ENCODE measurements around the gene GJC1.

GJC1 gene

GRCh38 chr17:44796731-44797130, 33.4 kb downstream of the GJC1 start:
- no peak for DNase-seq

DNA sequence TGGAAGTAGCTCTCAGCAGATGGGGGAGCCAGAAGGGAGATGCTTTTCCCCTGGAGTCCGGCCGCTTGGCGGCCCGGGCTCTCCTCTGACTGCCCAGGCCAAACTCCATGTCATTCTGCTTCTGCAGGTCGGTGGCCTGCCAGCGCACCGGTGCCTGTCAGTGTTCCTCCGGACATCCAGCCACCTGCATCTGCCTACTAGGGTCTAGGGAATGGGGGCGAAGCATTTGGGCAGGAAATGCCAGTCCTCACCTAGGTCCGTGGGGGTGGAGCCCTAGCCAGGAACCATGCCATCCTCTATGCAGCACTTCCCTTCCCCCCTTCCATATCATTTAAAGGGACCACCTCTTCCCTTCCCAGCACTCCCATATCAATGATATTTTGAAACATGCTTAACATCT, 34.2 kb downstream of the GJC1 start:
- DNase-seq: no peak

- no peak for DNase-seq
Measured at GRCh38 chr17:44795421-44795820, 34.7 kb downstream of the GJC1 start.

- DNase-seq: no peak
Measured at GRCh38 chr17:44794851-44795413, 35.2 kb downstream of the GJC1 start.

- no peak for DNase-seq
Measured at GRCh38 chr17:44793885-44794842, 35.9 kb downstream of the GJC1 start.

DNA sequence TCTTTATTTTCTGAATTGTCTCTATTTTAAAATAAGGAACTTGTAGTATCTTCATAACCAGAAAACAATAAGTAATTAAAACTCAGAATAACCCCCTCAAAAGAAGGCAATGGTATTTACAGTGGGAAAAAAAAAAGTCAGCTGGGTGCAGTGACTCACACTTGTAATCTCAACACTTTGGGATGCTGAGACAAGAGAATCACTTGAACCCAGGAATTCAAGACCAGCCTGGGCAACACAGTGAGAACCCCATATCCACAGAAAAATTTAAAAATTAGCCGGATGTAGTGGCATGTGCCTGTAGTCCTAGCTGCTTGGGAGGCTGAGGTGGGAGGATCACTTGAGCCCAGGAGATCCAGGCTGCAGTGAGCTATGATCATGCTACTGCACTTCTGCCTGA, 37.8 kb downstream of the GJC1 start:
- DNase-seq: no peak

DNA sequence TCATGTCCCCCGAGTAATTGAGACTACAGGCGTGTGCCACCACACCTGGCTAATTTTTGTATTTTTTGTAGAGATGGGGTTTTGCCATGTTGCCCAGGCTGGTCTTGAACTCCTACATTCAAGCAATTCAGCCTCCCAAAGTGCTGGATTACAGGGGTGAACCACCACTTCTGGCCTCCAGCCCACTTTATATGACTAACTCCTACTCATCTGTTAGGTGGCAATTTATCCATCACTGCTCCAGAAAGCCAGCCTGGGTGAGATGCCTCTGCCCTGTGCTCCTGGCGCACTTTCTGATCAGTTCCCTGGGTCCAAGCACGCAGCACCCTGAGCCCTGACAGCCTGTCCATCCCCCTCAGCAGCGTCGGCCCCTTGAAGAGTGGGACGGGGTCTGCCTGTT, 41.9 kb downstream of the GJC1 start:
- DNase-seq: no peak

- no peak for DNase-seq
Measured at GRCh38 chr17:44787271-44787940, 42.7 kb downstream of the GJC1 start.

GRCh38 chr17:44786551-44787081, 43.5 kb downstream of the GJC1 start:
- no peak for DNase-seq

DNA sequence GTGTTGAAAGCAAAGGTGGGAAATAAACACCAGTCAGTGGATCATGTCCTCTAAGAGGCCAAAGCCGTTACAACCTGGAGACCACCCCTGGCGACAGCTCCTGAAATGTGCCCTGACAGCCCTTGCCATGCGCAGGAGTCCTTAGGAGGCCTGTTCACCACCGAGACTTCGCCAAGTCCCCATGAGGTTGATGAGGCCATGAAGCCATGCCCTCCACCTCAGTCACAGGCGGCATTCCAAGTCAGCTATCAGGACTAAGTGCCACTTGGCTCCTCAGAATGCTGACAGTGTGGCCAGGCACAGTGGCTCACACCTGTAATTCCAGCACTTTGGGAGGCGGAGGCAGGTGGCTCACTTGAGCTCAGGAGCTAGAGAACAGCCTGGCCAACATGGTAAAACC, 44.2 kb downstream of the GJC1 start:
- DNase-seq: no peak

- DNase-seq: no peak
Measured at GRCh38 chr17:44782326-44782850, 47.7 kb downstream of the GJC1 start.

- no peak for DNase-seq
Measured at GRCh38 chr17:44781551-44782325, 48.3 kb downstream of the GJC1 start.

DNA sequence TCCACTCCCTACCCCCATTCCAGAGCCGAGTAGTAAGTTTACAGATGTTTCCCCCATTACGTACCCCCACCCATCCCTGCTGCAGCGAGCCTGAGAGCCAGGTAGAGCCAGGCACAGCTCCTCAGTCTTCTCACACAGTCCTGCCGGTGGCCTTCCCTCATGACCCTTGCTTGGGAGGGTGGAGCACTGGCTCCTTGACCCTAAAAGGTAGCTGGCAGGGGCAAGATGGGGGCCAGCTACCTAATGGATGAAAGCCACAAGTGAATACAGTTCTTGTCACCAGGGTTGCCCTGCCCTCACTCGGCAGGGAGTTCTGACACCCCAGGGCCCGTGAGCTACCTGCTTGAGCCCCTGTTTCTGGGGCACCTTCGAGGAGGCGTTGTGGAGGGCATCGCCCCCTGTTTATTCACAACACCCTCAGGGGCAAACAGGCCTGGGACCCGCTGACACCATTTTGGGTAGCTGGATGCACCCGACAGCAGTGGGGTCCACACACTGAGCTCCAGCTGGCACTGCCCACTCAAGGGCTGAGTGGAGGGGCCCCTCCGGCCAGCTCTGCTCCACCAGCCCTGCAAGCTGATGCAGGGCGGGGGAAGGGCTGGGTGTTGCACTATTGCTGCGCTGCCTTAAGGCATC, 49.1 kb downstream of the GJC1 start:
- no peak for DNase-seq

- no peak for DNase-seq
Measured at GRCh38 chr17:44780161-44780560, 49.9 kb downstream of the GJC1 start.

- DNase-seq: peak; percentile 53
Measured at GRCh38 chr17:44779211-44780025, 50.7 kb downstream of the GJC1 start.

DNA sequence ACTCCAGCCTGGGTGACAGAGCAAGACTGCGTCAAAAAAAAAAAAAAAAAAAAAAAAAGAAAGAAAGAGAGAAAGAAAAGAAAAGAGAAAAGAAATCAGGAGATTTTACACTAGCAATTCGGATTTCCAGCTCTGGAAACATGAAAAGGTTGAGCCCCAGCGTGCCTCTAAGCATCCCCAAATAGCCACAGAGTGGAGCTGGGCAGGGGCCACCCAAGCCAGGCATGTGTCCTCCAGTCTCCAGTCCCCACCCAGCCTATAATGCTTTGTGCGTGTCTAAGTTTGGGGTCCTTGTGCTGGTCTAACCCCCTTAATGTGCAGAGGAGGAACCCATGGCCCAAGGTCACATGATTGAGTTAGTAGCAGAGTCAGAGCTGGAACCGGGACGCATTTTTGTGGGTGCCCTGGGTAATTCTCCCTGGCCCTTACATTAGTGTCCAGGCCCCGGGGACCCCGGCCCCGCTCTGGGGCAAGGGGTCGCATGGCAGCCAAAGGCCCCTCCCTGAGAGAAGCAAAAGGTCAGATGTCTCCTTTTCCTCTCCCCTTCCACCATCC, 51.4 kb downstream of the GJC1 start:
- DNase-seq: no peak

DNA sequence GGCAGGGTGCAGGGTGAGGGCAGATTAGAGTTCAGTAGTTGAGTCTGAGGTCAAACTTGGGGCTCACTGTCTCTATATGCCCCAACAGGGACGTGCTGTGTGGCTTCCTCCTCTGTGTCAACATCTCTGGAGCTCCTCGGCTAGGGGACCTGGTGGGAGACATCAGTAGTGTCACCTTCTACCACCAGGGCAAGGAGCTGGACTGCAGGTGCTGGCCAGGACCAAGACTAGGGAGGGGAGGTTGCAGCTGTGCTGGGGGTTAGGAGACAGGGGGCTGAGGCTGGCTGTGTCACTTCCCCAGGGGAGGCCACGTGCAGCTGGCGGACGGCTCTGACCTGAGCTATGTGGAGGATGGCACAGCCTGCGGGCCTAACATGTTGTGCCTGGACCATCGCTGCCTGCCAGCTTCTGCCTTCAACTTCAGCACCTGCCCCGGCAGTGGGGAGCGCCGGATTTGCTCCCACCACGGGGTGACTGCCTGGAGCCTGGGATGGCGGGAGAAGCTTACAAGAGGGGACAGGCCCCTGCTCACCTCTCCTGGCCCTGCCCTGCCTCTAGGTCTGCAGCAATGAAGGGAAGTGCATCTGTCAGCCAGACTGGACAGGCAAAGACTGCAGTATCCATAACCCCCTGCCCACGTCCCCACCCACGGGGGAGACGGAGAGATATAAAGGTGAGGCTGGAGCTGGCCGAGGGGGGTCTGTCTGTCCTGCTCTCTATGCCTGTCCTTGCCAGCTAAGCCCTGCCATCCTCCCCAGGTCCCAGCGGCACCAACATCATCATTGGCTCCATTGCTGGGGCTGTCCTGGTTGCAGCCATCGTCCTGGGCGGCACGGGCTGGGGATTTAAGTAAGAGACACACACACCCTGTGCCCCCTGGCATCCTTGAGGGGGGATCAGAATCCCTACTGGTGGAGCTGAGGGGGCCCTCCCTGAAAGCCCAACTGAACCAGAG, 52.4 kb downstream of the GJC1 start:
- no peak for DNase-seq

DNA sequence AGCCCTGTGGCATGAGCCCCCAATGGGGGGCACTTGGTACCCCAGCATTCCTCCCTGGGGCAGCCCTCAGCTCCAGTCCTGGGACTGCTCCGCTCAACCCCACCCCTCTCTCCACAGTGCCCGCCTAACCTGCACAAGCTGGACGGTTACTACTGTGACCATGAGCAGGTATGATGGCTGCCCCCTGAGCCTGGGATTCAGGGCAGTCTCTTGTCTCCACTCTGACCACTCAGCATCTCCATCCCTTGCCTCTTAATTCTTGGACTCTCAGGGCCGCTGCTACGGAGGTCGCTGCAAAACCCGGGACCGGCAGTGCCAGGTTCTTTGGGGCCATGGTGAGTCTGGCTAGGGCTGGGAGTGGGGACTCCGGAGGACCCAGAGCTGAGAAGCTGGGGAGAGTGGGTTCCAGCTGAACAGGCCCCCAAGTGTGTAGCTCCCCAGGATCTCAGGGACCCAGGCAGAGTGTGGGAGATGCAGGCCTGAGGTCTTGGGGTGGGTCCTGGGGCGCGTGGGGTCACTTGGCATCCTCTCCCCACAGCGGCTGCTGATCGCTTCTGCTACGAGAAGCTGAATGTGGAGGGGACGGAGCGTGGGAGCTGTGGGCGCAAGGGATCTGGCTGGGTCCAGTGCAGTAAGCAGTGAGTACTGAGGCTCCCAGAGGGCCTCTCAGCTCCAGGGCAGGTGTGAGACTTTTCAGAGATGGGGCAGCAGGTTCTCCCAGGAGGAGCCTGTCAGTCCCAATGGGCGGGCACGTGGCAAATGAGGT, 53.3 kb downstream of the GJC1 start:
- DNase-seq: no peak

Measured in COR-L47 (cell line).